Measurements from ENCODE around the gene FOXI1.

The FOXI1 gene

GRCh38 chr5:170105642-170106611, at the start of gene FOXI1:
Gene FOXI1 (plus strand): TSS chr5:170105897. CDS start chr5:170105958, 61 bp downstream.
- no peak for DNase-seq

DNA sequence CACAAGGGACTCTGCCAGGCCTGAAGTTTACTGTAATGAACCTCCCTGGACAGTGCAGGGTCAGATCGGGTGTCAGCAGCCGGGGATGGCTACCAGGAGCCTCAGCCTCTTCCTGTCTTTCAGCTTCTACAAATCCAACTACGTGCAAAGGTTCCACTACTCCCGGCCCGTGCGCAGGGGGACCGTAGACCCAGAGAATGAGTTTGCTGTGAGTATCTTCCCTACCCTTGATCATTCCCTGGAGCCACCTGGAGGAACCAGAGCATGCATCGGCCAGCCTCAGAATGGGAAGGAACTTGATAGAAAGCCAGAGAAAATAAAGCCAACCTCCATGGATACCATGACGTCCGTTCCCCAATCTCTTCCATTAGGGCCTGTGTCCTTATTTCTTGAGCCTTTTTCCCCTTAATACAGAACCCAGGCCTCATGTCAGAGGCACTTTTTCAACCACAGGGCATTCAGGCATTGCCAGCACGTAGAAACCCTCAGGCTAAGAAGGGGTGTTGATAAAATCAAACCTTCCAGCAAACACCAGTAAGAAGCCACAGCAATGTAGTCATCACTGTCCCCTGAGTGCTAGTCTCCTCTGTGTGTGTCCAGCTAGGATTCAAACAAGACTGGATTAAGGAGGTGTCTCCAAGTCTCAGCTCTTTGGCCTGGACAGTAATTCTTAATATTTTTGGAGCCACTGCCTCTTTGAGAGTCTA, 49.0 kb upstream of the FOXI1 start:
- DNase-seq = no peak

DNA sequence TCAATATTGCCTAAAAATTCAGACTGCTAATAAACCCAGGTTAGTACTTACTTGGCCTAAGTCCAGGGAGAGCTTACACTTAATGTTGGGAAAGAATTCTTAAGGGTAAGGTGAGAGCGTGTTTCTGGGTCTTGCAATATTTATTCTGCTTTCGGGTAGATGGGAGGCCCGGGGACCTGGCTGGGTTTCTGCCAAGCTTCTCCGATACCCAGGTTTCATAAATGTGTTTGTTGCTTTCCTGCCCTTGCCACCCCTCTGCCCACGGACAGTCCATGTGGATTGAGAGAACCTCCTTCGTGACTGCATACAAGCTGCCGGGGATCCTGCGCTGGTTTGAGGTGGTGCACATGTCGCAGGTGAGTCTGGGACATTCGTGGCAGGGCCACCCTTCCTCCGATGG, 48.4 kb upstream of the FOXI1 start:
- DNase-seq = no peak

GRCh38 chr5:170059221-170059620, 46.5 kb upstream of the FOXI1 start:
- no peak for DNase-seq

GRCh38 chr5:170067152-170067551, 38.5 kb upstream of the FOXI1 start:
- DNase-seq = no peak

GRCh38 chr5:170067574-170068170, 38.0 kb upstream of the FOXI1 start:
- DNase-seq = no peak

DNA sequence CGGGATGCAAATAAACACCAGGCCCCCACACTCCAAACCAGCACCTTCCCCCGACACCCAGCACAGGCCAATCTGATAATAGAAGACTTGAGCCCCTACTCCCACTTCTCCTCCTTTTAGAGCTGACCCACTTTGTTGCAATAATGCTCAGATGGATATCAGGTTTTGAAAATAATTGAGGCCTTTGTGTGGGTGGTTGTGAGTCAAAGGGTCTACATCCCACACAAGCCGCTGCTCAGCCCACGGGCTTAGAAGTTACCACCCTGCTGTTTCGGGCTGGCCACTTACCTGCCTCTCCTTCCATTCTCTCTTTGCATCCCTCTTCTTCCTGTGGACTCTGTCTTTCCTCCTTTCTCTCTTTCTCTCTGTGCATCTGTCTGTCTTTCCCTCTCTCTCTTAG, 36.2 kb upstream of the FOXI1 start:
- no peak for DNase-seq

DNA sequence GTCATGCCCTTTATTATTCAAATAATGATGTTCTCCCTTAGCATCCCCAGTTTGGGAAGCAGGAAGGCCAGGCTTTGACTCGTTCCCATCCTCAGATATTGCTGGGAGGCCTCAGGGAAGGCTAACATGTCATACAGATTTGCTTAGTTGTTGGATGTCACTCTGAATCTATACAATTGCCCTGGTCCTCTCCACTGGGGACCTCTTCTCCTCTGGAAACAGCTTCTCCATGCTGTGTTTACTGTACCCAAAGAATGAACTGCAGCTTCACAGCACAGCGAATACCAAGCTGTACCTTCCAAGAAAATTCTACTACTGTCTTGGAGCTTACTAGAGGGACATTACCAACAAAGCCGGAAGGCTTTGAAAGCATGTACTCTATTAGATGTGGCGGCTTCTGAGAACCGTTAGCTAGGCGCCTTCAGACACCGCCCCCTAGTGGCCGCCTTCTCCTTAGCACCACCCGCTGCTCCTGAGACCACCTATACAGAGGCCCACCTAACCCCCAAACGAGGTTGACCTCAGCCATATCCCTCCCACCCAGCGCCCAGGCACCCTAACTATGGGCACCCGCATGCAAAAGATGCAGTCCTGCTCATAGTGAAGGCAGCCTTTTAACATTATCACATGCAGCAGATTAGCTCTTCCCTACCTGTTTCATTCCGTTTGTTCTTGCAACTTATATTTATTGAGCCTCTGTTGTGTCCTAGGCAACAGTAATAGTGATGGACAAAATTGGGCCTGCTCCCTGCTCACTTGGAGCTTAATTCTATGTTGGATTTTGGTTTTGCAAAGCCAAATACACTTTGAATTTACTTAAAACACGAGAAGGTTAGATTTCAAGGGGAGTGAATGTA, 34.9 kb upstream of the FOXI1 start:
- peak in 1 of 2 experiments; percentile 19 for DNase-seq

GRCh38 chr5:170071748-170072147, 33.9 kb upstream of the FOXI1 start:
- no peak for DNase-seq

DNA sequence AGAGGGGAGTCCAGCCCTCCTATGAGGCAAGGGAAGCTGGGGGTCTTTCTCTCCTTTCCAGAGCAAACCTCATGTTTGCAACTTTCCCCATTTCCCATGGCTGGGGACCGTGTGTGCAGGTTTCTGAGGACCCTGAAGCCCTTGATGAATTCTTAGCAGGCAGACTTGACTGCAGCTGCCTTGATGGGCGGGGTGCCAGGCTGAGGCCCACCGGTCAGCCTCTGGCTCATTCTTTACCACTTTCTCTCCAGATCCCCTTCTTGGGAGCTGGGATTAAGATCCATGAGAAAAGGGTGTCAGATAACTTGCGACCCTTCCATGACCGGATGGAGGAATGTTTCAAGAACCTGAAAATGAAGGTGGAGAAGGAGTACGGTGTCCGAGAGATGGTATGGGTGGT, 30.0 kb upstream of the FOXI1 start:
- no peak for DNase-seq

DNA sequence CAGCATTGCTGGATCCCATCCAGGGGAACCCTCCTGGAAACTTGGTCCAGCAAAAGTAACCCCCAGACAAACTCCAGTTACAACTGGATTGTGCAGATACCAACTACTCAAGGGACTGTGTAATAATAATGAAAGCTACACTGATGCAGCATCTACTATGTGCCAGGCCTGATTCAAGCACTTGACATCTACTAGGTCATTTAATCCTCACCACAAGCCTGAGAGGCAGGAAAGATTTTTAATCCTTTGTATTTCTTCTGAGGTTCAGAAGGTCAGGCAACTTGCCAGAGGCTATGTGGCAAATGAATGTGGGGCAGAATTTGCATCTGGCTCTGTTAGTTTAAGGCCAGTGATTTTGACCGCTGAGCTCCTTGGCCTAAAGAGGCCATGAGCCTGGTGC, 29.5 kb upstream of the FOXI1 start:
- DNase-seq = no peak

DNA sequence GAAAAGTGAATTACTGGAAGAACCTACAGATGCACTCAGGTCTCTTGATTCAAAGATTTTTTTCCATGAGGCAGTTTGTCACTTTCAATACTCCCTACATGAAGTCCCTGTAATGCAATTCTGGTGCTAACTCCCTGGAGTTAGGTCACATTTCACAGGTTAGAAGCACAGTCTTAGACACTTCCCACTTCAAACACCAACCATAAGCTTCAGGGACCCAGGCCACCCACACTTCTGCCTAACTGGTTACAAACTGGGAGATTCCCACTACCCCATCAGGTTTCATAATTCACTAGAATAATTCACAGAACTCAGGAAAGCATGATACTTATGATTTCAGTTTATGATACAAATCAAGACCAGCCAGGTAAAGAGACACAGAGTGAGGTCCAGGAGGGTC, 29.0 kb upstream of the FOXI1 start:
- no peak for DNase-seq

GRCh38 chr5:170077526-170077925, 28.2 kb upstream of the FOXI1 start:
- no peak for DNase-seq

- DNase-seq = no peak
Observed at GRCh38 chr5:170078458-170078857, 27.2 kb upstream of the FOXI1 start.

GRCh38 chr5:170078931-170079330, 26.8 kb upstream of the FOXI1 start:
- DNase-seq = no peak

DNA sequence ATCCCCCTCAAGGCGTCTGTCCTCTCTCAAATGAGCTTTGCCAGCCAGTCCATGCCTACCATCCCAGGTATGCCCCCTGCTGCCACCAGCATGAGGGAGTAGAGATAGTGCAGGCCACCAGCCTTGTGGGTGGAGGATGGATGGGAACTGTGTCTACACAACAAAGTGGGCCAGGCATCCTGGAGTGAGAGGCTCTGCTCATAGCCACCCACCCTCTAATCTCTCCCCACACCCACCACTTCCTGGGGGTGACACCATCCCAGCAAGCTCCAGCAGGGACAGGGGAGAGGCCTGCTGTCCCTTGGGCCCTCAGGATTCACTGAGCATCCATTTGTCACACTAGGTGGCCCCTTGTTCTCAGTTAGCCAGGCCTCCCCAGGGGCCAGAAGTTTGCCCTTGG, 25.5 kb upstream of the FOXI1 start:
- DNase-seq = no peak

GRCh38 chr5:170080786-170081445, 24.8 kb upstream of the FOXI1 start:
- no peak for DNase-seq

- no peak for DNase-seq
Observed at GRCh38 chr5:170081616-170082015, 24.1 kb upstream of the FOXI1 start.

DNA sequence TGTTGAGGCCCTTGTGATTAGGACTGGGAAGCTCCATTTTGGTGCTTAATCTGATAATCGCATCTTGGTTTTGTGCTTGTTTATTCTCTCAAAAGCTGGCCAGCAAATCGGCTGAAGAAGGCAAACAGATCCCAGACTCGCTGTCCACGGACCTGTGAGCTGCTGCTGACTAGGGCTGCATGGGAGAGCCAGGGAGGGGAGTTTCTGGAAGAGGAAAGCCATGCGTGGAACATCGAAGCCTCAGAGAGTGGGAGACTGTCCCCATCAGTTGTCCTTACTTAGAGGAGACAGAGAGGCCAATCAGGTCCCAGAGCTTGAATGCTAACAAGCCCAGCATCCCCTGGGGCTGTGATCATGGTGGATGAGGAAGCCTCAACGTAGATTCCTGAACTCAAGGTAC, 23.0 kb upstream of the FOXI1 start:
- no peak for DNase-seq

DNA sequence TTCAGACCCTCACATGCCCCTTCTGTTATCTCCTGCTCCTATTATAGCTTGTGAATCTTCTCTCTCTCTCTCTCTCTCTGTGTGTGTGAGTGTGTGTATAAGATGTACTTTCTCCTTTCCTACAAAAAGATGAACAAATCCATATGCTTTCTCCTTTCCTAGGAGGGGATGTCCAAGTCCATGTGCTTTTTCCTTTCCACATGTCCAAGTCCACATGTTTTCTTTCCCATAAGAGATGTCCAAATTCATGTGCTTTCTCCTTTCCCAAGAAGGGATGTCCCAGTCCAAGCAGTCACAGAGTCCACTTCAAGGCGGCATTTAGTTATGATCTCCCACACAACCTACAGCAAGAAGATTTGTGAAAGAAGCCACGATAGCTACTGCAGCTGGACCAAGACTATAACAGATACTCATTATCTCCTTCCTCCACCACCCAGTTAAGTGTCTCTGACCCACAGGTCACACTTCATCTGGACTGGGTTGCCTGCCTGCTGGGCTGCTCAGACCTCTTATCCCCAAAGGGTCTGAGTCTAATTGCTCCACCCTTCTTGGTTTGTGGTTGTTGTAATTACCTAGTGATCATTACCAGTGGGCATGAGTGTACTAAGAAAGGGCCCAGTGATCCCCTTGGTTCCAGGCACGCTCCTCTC, 18.4 kb upstream of the FOXI1 start:
- no peak for DNase-seq

DNA sequence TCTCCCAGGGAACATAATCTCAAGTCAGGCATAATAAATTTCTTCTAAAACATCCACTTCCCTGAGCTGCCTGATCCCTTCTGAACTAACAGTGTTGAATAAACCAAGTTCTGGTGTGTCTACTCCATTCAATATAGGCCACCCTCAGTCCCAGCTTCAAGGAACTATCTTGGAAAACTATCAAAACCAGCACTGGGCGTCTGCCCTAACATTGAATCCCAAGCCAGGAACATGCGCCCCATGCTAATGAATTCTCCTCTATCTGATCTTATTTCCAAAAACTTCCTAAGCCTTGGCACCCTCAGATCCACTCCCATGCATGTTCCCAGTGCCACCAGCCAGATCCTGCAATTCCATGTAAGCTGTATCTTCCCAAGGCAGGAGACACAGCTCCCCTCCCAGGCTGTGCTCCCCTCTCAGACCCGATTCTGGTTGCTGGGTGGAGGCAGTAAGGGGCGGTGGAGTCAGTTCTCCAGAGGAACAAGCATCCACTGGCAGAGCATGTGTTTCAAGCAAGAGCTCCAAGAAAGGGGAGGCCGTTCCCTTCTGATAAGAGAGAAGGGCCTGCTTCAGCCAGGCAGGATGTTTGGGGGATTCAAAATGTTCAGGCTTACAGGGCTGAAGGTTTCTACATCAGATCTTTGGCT, 13.1 kb upstream of the FOXI1 start:
- DNase-seq = no peak
